Measurements from ENCODE around the gene AMBRA1. TPM values are rescaled to one million over a fixed set of nuclear protein-coding genes. Genes with fewer than 3 reads are reported as not detected.
"Not testable (repeated sequence)": the region's sequence is repeated elsewhere in the genome, so short reads cannot be mapped to it uniquely, and the experiment has no call there.

AMBRA1 gene
- polyA plus RNA-seq, 1 donor from 2014 or later = 34.5 TPM

- Histone ChIP-seq H4K20me1 (ENCODE audit: insufficient read depth) (no peaks in the 10 kb centered on the region), H3K4me2 (ENCODE audit: low read length) (no peak overlapping the region), H2AFZ (ENCODE audit: low read depth, low read length) (no peak overlapping the region), H3K9me2 (ENCODE audit: insufficient read depth, low read length) (no peaks in the 10 kb centered on the region), H3F3A (ENCODE audit: insufficient read depth, low read length, poor library complexity, severe bottlenecking) (no peaks in the 10 kb centered on the region), H3K27me3 (ENCODE audit: insufficient read depth, low read depth, low read length) (no peaks in the 10 kb centered on the region), H3K79me2 (replicated peaks; ENCODE audit: insufficient read depth, low read length) (no peaks in the 10 kb centered on the region), H3K4me3 (ENCODE audit: low read length) (no peak overlapping the region), H3K9me3 (ENCODE audit: low read length) (no peaks in the 10 kb centered on the region), H3K9ac (ENCODE audit: low read length) (no peak overlapping the region), H3K27ac (ENCODE audit: low read length) (no peak overlapping the region), H3K36me3 (ENCODE audit: insufficient read depth, low read length) (no peaks in the 10 kb centered on the region)
- TF ChIP-seq EP300 (conservative IDR thresholded peaks at IDR 0.05; ENCODE audit: poor library complexity, severe bottlenecking) (no peak), CTCF (IDR thresholded peaks at IDR 0.05; ENCODE audit: poor library complexity, severe bottlenecking) (no peak), TAF1 (IDR thresholded peaks at IDR 0.05; ENCODE audit: low read depth) (no peak)
Measured at GRCh38 chr11:46372086-46372485, 221.7 kb downstream of the AMBRA1 start.

GRCh38 chr11:46371262-46371661, 222.6 kb downstream of the AMBRA1 start:
- not testable (repeated sequence) for H3K36me3 ChIP-seq (ENCODE audit: insufficient read depth, low read length); H3K4me3 ChIP-seq (ENCODE audit: low read length); H3F3A ChIP-seq (ENCODE audit: insufficient read depth, low read length, poor library complexity, severe bottlenecking); H3K9me3 ChIP-seq (ENCODE audit: low read length); H3K9me2 ChIP-seq (ENCODE audit: insufficient read depth, low read length); H3K4me2 ChIP-seq (ENCODE audit: low read length); H2AFZ ChIP-seq (ENCODE audit: low read depth, low read length); H3K9ac ChIP-seq (ENCODE audit: low read length); H3K27me3 ChIP-seq (ENCODE audit: insufficient read depth, low read depth, low read length); H3K79me2 ChIP-seq (replicated peaks; ENCODE audit: insufficient read depth, low read length); H4K20me1 ChIP-seq (ENCODE audit: insufficient read depth); H3K27ac ChIP-seq (ENCODE audit: low read length)

DNA sequence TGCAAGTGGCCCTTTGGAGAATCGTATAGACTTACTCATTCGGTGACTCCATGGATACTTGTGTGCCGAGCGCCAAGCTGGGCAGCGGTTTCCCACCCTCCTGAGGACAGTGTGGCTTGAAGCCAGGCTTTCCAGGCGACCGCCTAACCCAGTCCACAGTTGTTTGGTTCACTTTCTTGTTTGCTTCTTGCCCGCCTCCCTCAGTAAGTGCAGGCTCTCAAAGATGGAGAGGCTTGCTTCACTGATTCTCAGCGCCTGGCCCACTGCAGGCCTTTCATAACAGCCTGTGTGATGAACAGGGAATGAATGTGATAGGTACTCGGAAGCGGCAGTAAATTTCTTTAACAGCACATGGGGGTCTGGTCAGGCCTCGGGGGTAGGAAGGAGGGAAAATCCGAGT, 223.6 kb downstream of the AMBRA1 start:
- no peaks in the 10 kb centered on the region for H3K36me3 ChIP-seq (ENCODE audit: insufficient read depth, low read length)
- no peaks in the 10 kb centered on the region for H3K27me3 ChIP-seq (ENCODE audit: insufficient read depth, low read depth, low read length)
- H3K27ac ChIP-seq (ENCODE audit: low read length) = no peak overlapping the region
- TF ChIP-seq SMC3 (conservative IDR thresholded peaks at IDR 0.05; ENCODE audit: poor library complexity) = no peak
- TF ChIP-seq REST (IDR thresholded peaks at IDR 0.05; ENCODE audit: borderline replicate concordance) = no peak
- TF ChIP-seq RAD21 (conservative IDR thresholded peaks at IDR 0.05) = no peak
- no peak for TF ChIP-seq CTCF (IDR thresholded peaks at IDR 0.05; ENCODE audit: poor library complexity, severe bottlenecking)
- no peak for TF ChIP-seq EZH2 (IDR thresholded peaks at IDR 0.05; ENCODE audit: borderline replicate concordance, insufficient read depth, low read length, poor library complexity, severe bottlenecking)
- no peak for TF ChIP-seq TAF1 (IDR thresholded peaks at IDR 0.05; ENCODE audit: low read depth)
- TF ChIP-seq POLR2AphosphoS5 (IDR thresholded peaks at IDR 0.05) = no peak
- no peak for TF ChIP-seq EP300 (conservative IDR thresholded peaks at IDR 0.05; ENCODE audit: poor library complexity, severe bottlenecking)
- no peak for TF ChIP-seq MXI1 (conservative IDR thresholded peaks at IDR 0.05; ENCODE audit: poor library complexity, severe bottlenecking)
- no peaks in the 10 kb centered on the region for H3K79me2 ChIP-seq (replicated peaks; ENCODE audit: insufficient read depth, low read length)
- H3K9me2 ChIP-seq (ENCODE audit: insufficient read depth, low read length) = no peaks in the 10 kb centered on the region
- H3F3A ChIP-seq (ENCODE audit: insufficient read depth, low read length, poor library complexity, severe bottlenecking) = no peaks in the 10 kb centered on the region
- H3K9me3 ChIP-seq (ENCODE audit: low read length) = no peaks in the 10 kb centered on the region
- H3K4me2 ChIP-seq (ENCODE audit: low read length) = no peak overlapping the region
- no peaks in the 10 kb centered on the region for H4K20me1 ChIP-seq (ENCODE audit: insufficient read depth)
- H3K9ac ChIP-seq (ENCODE audit: low read length) = no peak overlapping the region
- no peak overlapping the region for H2AFZ ChIP-seq (ENCODE audit: low read depth, low read length)
- no peak overlapping the region for H3K4me3 ChIP-seq (ENCODE audit: low read length)

All from neural cell (in vitro differentiated cells).